AG09319 (cell line): ENCODE measurements around the gene RIPOR2.

Experiments
- DNase-seq: peaks from one replicate; pipeline ENCODE4 v3.0.0-alpha.2; 2010; ENCODE audit warnings: low read depth; ENCODE audit errors: extremely low read depth
- TF ChIP-seq, protein P1 (sequence below): IDR thresholded peaks from 2 replicates; pipeline ENCODE4 v1.5.1; 2011; ENCODE audit warnings: low read depth, mild to moderate bottlenecking, inconsistent platforms, low read length, moderate library complexity

RIPOR2 gene

DNA sequence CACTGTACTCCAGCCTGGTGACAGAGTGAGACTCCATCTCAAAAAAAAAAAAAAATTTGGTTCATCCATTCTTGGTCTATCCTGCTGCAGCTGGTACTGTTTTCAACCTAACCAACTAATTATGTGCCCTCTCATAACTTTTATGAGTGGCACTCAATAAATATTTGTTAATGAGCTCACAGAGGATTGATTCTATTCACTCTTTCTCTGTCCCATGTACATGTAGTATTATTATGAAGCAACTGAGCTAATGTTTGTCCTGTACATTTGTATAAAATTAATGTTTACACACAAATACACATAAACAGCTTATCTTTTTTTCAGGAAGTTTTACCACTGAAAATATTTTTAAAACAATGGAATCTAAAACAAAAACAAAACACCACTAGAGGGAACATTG is 10.1 kb downstream of the RIPOR2 start:
- no peak for DNase-seq
- TF ChIP-seq, protein P1, sequence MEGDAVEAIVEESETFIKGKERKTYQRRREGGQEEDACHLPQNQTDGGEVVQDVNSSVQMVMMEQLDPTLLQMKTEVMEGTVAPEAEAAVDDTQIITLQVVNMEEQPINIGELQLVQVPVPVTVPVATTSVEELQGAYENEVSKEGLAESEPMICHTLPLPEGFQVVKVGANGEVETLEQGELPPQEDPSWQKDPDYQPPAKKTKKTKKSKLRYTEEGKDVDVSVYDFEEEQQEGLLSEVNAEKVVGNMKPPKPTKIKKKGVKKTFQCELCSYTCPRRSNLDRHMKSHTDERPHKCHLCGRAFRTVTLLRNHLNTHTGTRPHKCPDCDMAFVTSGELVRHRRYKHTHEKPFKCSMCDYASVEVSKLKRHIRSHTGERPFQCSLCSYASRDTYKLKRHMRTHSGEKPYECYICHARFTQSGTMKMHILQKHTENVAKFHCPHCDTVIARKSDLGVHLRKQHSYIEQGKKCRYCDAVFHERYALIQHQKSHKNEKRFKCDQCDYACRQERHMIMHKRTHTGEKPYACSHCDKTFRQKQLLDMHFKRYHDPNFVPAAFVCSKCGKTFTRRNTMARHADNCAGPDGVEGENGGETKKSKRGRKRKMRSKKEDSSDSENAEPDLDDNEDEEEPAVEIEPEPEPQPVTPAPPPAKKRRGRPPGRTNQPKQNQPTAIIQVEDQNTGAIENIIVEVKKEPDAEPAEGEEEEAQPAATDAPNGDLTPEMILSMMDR = no peak

DNA sequence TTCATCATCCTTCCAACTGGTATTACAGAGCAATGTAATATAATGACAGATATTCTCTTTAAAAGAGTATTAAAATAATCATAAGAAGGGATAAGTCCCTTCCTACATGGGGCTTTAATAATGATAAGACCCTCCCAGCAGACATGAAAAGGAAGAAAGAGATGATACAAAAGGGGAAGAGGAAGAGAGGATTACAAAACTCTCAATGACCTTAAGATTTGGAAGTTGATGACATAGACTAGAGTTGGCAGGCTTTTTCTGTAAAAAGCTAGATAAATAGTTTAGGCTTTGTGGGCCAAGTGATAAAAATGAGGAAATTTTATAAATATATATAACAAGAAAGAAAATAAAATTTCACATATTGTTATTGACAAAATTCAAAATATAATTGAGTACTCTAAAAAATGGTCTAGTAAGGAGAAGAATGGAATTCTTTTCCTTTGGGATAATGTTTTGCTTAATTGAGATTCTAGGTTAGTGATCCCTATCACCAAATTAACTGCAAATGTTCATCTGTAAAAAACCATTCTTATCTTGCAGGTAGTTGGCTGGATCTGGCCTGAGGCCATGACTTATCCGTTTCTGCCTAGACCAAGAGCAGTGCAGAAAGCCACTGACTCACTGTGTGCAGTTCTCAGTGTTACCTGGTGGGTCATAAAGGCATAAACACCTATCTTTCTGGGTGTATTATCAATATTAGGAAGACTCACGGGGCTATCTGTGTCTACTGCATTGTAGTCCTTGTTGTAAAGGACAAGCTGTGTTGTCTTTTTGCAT is 11.0 kb downstream of the RIPOR2 start:
- DNase-seq = no peak
- TF ChIP-seq, protein P1 = no peak

- TF ChIP-seq, protein P1 = no peak
- DNase-seq = no peak
Observed at GRCh38 chr6:24923885-24924401, 11.8 kb downstream of the RIPOR2 start.

GRCh38 chr6:24922814-24923213 is 12.9 kb downstream of the RIPOR2 start:
- TF ChIP-seq, protein P1 = no peak
- no peak for DNase-seq

GRCh38 chr6:24922170-24922569 is 13.6 kb downstream of the RIPOR2 start:
- no peak for DNase-seq

GRCh38 chr6:24920136-24920535 is 15.6 kb downstream of the RIPOR2 start:
- TF ChIP-seq, protein P1 = no peak
- no peak for DNase-seq

More at GRCh38 chr6:24922170-24922569, 13.6 kb downstream of the RIPOR2 start:
- TF ChIP-seq, protein P1 = no peak

DNA sequence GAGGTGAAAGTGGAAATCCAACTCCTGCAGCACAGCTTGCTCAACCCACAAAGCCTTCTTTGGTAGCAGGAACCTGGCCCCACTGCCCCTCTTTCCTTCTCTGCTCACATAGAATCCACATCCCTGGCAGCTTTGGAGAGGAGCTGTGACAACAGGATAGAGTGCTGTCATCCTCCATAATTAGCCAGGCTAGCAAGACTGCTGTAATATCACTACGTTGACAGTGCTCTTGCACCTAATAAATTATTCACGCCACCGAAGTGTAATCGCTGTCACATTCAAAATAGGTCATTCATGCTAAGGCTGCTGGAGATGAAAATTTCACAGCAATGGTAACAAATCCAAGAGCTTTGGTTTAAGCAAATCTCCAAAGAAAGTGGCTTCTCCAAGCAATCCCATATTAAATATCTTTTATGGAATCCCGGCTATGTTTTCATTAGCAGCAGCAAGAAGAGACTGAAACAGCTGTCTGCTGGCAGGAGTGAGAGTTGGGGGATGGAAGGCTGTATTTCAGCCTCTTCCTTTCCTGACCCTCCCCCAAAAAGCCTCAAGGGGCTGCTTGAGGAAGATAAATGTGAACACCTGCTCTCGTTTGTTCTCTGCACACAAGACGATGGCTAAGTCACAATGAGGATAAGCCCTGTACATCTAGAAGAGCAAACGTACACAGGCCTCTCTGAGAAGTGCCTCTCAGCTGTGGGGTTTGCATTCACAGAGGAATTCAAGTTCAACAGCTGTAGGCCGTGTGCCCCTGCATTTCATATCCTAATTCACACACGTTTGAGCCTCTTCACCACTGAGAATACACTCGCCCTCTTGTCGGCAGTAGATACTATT is 16.5 kb downstream of the RIPOR2 start:
- TF ChIP-seq, protein P1 = no peak
- DNase-seq = no peak
